Activated CD4-positive, alpha-beta T cell treated with anti-CD3 and anti-CD28 coated beads for 4 hours (primary cell): Measurements from ENCODE around the gene C9orf78.

ENCODE experiments used
- DNase-seq, 2 donors: peaks; one replicate each; pipeline ENCODE4 v3.0.0-alpha.2; 2020

The C9orf78 gene, protein sequence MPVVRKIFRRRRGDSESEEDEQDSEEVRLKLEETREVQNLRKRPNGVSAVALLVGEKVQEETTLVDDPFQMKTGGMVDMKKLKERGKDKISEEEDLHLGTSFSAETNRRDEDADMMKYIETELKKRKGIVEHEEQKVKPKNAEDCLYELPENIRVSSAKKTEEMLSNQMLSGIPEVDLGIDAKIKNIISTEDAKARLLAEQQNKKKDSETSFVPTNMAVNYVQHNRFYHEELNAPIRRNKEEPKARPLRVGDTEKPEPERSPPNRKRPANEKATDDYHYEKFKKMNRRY

DNA sequence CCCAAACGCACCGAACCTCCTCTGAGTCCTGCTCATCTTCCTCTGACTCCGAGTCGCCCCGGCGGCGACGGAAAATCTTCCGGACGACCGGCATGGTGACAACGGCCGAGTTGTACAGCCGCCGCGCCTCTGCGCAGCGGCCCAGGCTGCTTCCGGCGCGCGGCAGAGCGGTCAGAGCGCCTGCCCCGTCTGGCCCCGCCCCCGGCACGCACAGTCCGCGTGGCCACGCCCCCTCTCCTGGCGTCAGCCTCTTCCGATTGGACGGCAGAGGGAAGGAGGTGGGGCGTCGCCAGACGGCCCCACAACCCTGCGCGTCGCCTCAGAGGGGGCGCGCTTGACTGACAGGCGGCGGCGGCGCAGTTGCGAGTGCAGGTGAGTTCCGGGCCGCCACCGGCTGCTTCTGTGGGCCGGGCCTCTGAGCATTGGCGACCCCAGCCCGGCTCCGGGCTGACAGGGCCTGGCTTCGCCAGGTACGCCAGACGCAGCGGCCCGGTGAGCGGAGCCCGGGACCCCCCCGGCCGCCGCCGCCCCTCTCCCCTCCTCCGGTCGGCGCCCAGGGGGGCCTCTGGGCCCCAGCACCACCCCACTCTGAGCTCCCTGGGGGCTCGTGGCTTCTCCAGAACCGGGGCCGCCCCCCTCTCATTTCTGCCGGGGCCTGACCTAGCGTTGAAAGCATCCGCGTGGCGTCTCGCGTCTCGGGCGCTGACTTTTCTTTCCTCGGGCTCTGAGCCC lies at the start of gene C9orf78, which contains the start of gene USP20:
Gene C9orf78 (minus strand): TSS at position 148 of the 732 bp plus-strand sequence. CDS start 54 bp downstream, at position 94.
Gene USP20 (plus strand): TSS at position 331 of the 732 bp plus-strand sequence. CDS start 17,098 bp downstream, outside the sequence.
- peak; percentile 97 to 98 for DNase-seq

DNA sequence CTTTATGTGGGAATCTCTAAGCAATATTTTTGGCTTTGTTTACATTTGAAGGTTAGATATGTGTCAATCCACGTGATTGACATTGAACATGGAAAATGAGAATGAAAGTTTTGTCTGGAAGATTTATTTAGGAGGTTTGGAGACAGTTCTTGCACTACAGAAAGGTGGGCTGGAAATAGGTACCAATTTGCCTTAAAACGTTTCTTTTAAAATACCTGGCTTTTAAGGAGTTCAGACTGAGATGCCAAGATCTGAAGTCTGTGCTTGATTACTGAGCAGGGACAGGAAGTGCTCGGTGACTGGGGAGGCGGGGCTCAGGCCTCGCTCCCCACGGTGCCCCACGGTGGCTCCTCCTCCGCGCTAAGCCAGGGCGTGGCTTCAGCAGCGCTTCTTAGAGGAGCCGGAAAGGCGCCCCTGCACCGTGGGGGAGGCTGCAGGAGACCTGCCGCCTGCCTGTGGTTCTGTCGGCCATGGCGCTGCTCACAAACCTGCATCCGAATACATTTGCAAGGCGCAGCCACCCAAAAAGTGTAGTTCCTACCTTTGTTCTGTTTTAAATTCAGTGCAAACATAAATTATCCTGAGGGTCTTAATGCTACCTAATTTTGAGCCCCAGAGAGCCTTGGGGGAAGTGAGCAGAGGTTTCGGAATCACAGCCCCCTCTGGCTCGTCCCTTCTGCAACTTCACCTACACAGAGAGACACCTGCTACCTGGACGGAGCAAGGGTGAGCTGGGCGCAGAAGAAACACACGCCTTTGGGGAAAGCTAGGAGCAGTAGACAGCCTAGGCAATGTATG lies 49.3 kb upstream of the C9orf78 start:
- peak; percentile 95 to 96 for DNase-seq

DNA sequence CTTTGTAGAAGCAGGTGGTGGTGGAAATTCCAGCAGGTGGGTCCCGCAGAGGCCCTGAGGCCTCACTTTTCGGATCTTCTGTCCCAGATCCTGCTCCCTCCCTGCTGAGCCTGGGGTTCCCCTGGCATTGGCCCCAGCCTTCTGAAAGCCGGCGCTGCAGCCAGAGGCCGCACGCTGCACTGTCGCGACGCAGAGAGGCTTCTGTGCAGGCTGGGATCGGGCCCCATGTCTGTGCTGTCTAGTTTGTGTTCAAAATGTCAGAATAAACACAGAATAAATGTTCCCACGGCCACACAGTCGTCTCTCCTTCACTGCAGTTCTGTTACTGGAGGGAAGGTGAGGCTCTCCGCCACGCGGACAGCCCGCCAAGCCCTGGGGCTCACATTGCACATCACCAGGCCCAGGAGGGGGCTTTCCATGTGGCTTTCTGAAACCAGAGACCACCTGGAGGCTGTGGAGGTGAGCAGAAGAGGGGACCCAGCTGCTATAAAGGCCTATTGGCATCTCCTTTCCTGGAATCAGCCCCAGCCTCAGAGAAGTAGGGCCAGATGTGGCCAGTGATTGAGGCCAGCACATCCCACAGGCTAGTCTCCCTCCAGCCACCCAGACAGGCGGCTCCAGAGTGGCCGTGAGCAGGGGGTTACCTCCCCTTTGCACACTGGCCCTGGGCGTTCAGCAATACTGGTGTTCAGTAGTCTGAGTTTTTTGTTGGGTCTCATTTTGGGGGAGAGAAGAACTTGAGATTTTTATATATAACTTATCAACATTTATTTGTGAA lies 46.7 kb upstream of the C9orf78 start:
- DNase-seq = no peak

DNA sequence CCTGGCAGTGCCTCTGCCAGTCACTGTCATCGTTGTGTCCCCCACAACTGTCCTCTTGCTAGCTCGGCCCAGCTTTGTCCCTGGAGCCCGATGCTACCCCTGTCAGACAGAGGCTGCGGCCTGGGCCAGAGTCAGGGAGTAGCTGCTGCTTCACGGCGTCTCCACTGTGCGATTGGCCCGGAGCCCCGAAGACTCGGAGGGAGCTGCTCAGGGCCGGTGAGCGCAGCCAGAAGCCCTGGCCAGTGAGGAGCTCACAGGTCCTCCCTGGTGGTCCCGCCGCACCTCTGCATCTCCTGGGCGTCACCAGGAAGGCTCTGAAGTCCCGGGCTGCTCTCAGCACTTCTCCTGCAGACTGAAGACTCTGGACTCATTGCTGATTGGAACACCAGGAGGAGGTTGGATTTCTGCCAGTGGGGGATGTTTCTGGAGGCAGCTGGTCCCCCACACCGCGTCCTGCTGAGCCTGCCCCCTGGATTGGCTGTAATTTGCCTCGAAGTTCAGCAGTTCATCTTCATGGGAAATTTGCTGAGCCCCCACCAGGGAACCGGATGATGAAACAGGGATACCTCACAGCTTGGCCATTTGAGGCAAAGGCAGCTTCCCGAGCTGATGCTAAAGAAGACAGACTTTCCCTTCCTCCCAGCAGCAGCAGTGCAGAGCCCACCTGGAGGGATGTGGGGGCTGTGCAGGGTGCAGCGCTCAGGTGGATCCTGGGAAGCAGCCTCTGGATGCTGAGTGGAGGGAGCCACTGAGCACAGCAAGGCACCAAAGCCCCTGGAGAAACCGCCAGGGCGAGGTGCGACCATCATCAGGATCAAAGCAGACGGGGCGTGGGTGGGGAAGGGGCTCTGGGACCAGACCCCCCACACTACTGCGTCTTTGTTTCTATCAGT lies 45.8 kb upstream of the C9orf78 start:
- DNase-seq = no peak

DNA sequence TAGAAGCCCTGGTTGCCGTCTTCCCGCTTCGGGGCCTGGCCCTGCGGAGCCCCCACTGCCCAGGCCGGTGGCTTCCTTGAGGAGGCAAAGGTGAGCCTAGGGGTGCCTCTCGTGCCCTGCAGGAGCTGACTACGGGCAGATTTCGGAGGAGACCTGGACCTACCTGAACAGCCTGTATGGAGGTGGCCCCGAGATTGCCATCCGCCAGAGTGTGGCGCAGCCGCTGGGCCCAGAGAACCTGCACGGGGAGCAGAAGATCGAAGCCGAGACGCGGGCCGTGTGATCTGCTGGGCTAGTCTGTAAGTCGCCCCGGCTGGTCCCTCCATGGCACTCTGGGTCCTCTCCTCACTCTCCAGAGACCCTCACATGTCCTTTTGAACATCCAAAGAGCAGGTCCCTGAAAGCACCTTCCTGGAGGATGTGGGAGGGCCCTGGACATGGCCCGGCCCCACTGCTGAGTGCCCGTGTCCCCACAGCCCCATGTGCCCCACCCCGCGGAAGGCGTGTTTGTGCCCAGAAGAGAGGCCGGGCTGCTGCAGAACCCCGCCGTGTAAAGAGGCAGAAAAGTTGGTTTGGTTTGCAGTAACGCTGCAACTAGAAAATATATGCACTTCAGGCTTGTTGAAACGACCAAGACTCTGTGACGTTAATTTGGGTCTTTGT lies 45.0 kb upstream of the C9orf78 start:
- no peak for DNase-seq

DNA sequence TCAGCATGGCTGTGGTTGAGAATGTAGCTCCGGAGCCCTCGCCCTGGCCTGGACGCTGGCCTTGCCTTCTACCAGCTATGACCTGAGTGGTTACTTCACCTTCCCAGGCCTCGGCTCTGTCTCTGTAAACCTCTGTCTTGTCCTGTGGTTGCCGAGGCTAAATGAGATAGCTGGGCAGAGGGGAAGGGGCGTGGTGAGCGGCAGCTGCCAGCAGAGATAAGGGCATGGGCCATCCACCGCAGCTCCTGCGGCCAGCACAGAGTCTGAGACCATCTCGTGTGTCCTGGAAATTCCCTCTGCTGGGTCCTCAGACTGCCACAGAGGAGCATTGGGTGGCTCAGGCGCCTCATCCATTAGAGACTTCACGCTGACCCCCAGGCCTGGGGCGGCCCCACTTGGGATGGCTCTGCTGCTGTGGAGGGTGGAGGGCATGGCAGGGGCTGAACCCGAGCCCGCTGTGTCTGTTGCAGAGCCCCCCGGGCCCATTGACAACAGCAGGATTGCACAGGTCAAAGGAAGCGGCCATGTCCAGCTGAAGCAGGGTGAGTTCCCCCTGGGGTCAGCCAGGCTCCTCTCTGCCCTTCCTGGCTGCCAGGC lies 44.1 kb upstream of the C9orf78 start:
- DNase-seq = no peak

DNA sequence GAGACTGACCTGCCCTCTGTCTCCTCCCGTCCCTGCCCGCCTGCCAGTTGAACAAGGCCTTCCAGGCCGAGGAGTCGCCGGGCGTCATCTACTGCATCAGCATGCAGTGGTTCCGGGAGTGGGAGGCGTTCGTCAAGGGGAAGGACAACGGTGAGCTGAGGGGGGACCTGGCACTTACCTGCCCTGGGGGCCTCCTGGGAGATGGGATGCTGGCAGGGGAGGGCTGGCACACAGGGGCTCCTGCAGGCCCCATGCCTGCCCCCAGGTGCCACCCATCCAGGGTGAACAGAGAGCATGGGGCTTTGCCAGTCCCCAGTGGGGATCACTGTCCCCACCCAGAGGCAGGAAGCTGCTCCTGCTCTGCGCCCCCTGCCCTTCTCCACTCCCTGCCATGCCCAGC lies 43.2 kb upstream of the C9orf78 start:
- no peak for DNase-seq

DNA sequence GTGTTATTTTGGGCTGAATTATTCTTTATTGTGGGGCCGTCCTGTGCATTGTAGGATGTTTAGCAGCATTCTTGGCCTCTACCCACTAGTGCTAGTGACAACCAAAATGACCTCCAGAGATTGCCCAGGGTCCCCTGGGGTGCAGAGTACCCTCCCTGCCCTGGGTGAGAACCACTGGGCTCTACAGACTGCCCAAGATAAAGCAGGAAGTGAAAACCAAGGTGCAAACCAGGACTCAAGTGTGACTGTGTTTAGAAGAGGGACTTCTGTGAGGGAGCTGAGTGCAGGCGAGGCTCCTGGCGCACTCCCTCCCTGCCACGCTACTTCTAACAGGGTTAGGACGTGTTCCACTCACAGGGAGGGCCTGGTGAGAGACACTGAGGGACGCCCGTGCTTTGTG lies 41.7 kb upstream of the C9orf78 start:
- no peak for DNase-seq

DNA sequence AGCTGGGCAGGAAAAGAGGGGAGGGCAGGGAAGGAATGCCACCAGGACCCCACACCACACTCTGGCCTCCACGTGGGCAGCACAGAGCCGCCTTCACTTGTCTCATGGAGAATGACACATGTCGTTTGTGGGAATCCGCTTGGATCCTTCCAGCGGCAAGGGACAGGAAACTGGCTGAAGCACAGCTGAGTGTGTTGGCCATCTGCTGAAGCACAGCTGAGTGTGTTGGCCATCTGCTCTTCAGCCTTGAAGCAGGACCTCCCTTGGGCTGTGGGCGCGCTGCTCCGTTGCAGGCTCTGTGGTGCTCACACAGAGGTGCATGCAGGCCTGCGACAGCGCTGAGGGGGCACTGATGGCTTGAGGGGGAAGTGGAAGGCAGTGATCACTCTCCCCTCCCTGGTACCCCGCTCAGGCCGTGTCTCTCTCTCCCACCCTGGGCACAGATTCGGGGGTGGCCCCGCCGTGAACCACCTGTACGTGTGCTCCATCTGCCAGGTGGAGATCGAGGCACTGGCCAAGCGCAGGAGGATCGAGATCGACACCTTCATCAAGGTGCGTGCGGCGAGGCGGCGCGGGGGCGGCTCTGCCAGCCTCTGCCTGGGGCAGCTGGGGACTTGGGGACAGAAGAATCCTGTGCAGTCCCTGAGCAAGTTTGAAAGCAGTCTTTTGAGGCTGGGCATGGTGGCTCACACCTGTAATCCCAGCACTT lies 40.8 kb upstream of the C9orf78 start:
- DNase-seq = no peak

DNA sequence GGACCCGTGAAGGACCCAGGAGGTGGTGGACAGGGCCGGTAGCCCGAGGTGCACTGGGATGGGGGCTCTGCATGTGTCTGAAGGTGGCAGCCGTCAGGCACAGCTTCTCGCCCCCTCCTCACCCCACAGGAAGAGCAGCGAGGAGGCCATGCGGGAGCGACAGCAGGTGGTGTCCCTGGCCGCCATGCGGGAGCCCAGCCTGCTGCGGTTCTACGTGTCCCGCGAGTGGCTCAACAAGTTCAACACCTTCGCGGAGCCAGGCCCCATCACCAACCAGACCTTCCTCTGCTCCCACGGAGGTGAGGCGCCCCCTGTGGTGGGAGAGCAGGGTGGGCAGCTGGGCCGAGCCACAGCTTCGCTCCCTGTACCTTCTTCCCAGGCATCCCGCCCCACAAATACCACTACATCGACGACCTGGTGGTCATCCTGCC lies 40.1 kb upstream of the C9orf78 start:
- DNase-seq = no peak

DNA sequence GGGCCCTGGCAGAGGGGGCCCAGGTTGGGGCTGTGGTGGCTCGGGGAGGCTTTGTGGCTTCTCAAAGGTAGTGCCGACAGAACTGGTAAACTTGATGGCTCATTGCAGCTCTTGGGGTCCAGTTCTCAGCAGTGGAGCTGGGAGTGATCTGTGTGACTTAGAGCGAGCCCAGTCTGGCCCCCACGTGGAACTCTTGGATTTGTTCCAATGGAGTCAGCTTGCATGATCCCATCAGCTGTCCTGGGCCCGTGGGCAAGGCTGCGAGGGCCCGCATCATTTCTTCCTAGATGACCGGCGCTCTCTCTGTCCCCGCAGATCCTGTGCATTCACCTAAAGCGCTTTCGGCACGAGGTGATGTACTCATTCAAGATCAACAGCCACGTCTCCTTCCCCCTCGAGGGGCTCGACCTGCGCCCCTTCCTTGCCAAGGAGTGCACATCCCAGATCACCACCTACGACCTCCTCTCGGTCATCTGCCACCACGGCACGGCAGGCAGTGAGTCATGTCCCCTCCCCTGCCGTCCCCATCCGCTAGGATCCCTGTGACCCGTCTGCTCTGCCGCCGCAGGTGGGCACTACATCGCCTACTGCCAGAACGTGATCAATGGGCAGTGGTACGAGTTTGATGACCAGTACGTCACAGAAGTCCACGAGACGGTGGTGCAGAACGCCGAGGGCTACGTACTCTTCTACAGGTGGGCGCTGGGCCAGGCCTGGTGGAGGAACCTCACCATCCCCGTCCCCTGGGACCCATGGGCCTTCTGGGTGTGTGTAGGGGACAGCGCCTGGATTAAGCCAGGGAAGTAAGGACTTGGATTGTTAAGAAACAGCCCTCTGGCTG lies 39.4 kb upstream of the C9orf78 start:
- no peak for DNase-seq

DNA sequence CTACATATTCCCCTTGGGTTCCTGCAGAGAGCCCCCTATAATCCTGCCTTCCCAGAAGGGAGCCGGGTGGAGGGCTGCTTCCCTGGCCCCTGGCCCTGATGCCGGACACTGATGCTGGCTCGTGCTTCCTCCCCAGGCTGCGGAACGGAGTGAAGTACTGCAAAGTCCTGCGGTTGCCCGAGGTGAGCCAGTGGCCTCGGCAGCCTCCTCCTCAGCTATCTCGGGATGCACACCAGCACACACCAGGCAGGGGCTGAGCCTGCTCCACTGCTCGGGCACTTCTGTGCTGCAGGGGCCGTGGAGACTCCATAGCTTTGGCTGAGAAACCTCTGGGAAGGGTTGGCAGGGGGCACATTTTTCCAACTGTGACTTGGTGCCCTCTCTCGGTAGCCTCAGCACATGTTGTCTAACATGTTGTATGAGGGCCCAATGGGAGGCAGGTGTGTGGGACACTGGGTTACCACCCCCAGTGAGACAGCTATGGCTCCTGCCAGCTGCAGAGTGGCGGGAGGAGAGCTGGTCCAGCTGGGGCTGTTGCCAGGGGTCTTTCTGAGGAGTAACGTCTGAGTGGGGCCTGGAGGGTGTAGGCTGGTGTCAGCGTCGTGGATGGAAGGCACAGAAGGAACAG lies 38.6 kb upstream of the C9orf78 start:
- no peak for DNase-seq

DNA sequence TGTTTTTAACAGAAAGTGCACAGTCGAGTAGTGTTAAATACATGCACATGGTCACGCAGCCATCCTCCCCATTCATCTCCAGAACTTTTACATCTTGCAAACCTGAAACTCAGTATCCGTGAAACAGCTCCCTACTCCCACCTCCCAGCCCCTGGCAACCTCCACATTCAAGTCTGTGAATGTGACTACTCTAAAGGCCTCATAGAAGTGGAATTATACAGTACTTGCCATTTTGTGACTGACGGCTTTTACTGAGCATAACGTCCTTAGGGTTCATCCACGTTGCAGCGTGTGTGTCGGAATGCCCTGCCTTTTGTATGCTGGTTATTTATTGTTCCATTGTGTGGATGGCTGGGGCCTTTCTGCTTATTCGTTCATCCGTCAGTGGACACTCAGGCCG lies 36.0 kb upstream of the C9orf78 start:
- no peak for DNase-seq

DNA sequence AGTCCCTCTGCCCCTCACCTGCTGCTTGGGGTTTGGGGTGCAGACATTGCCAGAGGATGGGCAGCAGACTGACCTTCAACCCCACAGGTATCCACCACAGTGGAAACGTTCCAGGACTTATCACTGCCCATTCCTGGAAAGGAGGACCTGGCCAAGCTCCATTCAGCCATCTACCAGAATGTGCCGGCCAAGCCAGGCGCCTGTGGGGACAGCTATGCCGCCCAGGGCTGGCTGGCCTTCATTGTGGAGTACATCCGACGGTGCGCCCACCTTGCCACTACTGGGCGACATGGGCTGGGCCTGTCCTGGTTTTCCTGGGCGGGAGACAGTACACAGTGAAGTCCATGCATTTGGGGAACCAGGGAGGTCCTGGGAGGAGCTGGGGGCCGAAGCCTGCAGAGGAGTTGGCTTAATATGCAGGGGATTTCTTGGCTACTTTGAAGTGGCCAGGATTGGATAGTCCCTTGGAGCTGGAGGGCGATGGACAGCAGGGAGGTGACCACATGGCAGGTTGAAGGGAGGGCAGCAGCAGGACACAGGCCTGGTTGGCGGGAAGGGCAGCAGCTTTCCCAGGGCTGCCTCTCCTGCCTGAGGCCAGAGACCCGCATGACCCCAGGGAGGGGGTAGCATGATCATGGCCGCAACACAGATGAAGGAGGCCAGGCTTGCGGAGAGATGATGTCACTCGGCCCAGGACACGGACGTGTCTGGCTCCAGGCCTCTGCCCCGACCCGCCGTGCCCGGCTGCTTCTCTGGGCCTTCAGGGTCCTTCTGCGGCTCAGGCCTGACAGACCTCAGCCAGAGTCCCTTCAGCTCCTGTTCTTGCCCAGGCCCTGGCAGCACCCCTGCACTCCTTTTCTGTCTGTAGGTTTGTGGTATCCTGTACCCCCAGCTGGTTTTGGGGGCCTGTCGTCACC lies 34.8 kb upstream of the C9orf78 start:
- DNase-seq = no peak

DNA sequence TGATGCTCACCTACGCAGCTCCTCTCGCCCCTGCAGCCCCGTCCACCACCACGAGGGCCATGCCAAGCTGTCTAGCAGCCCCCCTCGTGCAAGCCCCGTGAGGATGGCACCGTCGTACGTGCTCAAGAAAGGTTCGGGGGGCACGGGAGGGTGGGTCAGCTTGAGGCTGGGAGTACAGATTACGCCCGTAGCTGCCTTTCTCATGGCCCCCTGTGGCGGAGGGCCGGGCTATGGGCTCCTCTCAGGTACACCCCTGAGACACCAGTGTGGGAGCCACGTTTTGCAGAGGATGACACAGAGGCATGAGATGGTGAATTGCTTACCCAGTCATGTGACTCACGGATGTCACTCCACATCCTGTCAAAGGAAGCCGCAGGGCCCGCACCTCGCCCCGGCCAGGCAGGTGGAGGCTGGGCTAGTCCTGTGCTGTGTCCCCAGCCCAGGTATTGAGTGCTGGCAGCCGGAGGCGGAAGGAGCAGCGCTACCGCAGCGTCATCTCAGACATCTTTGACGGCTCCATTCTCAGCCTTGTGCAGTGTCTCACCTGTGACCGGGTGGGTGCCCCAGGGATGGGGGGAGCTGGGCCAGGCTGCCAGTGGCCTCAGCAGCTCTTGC lies 33.9 kb upstream of the C9orf78 start:
- DNase-seq = peak; percentile 85 to 86

DNA sequence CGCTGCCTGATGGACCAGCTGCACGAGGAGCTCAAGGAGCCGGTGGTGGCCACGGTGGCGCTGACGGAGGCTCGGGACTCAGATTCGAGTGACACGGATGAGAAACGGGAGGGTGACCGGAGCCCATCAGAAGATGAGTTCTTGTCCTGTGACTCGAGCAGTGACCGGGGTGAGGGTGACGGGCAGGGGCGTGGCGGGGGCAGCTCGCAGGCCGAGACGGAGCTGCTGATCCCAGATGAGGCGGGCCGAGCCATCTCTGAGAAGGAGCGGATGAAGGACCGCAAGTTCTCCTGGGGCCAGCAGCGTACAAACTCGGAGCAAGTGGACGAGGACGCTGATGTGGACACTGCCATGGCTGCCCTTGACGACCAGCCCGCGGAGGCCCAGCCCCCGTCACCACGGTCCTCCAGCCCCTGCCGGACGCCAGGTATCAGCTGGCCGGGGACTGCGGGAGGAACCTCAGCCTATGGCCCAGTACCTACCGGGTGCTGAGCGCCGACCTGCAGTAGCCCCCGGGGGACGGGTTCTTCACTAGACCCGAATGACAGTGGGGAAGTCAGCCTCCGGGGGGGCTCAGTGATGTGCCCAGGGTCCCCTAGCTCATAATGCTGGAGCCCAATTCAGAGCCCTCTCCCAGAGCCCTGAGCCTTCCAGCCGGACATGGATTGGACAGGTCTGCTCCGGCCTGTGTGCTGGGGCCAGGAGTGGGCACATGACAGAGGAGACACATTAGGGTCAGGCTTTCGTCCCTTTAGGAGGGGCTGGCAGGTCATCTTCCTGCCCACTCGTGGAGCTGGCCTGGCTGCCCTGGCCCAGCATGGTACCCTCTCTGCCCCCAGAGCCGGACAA lies 33.2 kb upstream of the C9orf78 start:
- no peak for DNase-seq
